SK-N-SH treated with all-trans-retinoic acid at 6 μM for 48 hours (cell line): Measurements from ENCODE around the gene MSH6.

Experiments
- ATAC-seq: fragments of 200-7000 bp; cut with Tn5 transposase; 3 replicates; pipeline ENCODE4 v1.9.1; 2020; ENCODE audit warnings: mild to moderate bottlenecking, moderate library complexity
- ARNTL ChIP-seq: fragments of 450-650 bp; formaldehyde crosslinking; IDR thresholded peaks from 2 replicates; pipeline ENCODE4 v1.5.0; 2020; ENCODE audit warnings: low read depth, mild to moderate bottlenecking, moderate library complexity, borderline replicate concordance
- BACH2 ChIP-seq: fragments of 250-450 bp; sonication (Bioruptor Pico); IDR thresholded peaks from 2 replicates; pipeline ENCODE4 v1.9.0; 2021; ENCODE audit warnings: mild to moderate bottlenecking, borderline replicate concordance
- CREB5 ChIP-seq: fragments of 250-450 bp; sonication (Bioruptor Pico); IDR thresholded peaks from 2 replicates; pipeline ENCODE4 v1.5.1; 2020; ENCODE audit warnings: low read depth, mild to moderate bottlenecking, moderate library complexity
- CSRNP3 ChIP-seq: fragments of 250-450 bp; sonication (Bioruptor Pico); IDR thresholded peaks from 2 replicates; pipeline ENCODE4 v1.5.1; 2021; ENCODE audit warnings: mild to moderate bottlenecking, moderate library complexity
- ESRRG ChIP-seq: fragments of 250-450 bp; sonication (Bioruptor Pico); IDR thresholded peaks from 2 replicates; pipeline ENCODE4 v1.6.1; 2021; ENCODE audit warnings: mild to moderate bottlenecking
- GLIS3 ChIP-seq: fragments of 250-450 bp; sonication (Bioruptor Pico); IDR thresholded peaks from 2 replicates; pipeline ENCODE4 v1.5.0; 2020; ENCODE audit warnings: mild to moderate bottlenecking, moderate library complexity
- OSR1 ChIP-seq: fragments of 250-450 bp; sonication (Bioruptor Pico); IDR thresholded peaks from 2 replicates; pipeline ENCODE4 v1.8.0; 2022; ENCODE audit warnings: moderate library complexity, mild to moderate bottlenecking, inconsistent platforms
- POU6F1 ChIP-seq: fragments of 250-450 bp; sonication (Bioruptor Pico); IDR thresholded peaks from 2 replicates; pipeline ENCODE4 v1.8.0; 2021; ENCODE audit warnings: low read depth, mild to moderate bottlenecking, moderate library complexity, borderline replicate concordance
- PPARA ChIP-seq: fragments of 250-450 bp; sonication (Bioruptor Pico); IDR thresholded peaks from 2 replicates; pipeline ENCODE4 v1.5.0; 2020; ENCODE audit warnings: mild to moderate bottlenecking, borderline replicate concordance
- RARB ChIP-seq: fragments of 250-450 bp; sonication (Bioruptor Pico); IDR thresholded peaks from 2 replicates; pipeline ENCODE4 v1.8.0; 2021; ENCODE audit warnings: mild to moderate bottlenecking, moderate library complexity
- SNAI2 ChIP-seq: fragments of 250-450 bp; sonication (Bioruptor Pico); IDR thresholded peaks from 2 replicates; pipeline ENCODE4 v1.5.0; 2020; ENCODE audit warnings: mild to moderate bottlenecking, moderate library complexity
- TCF4 ChIP-seq: fragments of 250-450 bp; sonication (Bioruptor Pico); IDR thresholded peaks from 2 replicates; pipeline ENCODE4 v1.8.0; 2021; ENCODE audit warnings: mild to moderate bottlenecking, moderate library complexity, borderline replicate concordance
- TOX ChIP-seq: fragments of 250-450 bp; sonication (Bioruptor Pico); IDR thresholded peaks from 2 replicates; pipeline ENCODE4 v1.8.0; 2021; ENCODE audit warnings: mild to moderate bottlenecking, moderate library complexity, borderline replicate concordance
- TSHZ2 ChIP-seq: fragments of 250-450 bp; sonication (Bioruptor Pico); IDR thresholded peaks from 2 replicates; pipeline ENCODE4 v1.5.0; 2020; ENCODE audit warnings: mild to moderate bottlenecking, moderate library complexity
- ZFP3 ChIP-seq: fragments of 250-450 bp; sonication (Bioruptor Pico); IDR thresholded peaks from 2 replicates; pipeline ENCODE4 v1.5.0; 2020; ENCODE audit warnings: mild to moderate bottlenecking, moderate library complexity
- ZFP30 ChIP-seq: fragments of 450-650 bp; formaldehyde crosslinking; IDR thresholded peaks from 2 replicates; pipeline ENCODE4 v1.5.0; 2022; ENCODE audit warnings: mild to moderate bottlenecking, moderate library complexity
- ZNF565 ChIP-seq: fragments of 450-650 bp; formaldehyde crosslinking; conservative IDR thresholded peaks from 2 replicates; pipeline ENCODE4 v1.5.0; 2020; ENCODE audit warnings: low read depth, mild to moderate bottlenecking, moderate library complexity
- ZNF8 ChIP-seq: fragments of 450-650 bp; formaldehyde crosslinking; IDR thresholded peaks from 2 replicates; pipeline ENCODE4 v1.5.0; 2020; ENCODE audit warnings: mild to moderate bottlenecking, moderate library complexity

MSH6 gene

GRCh38 chr2:47751856-47752414, 31.0 kb upstream of the MSH6 start:
- TF ChIP-seq ZNF8 (no peak), SNAI2 (CRISPR knock-in tag) (no peak), RARB (CRISPR knock-in tag) (no peak), ZFP30 (CRISPR knock-in tag) (no peak), TSHZ2 (no peak), ZNF565 (CRISPR knock-in tag) (no peak), CSRNP3 (no peak), POU6F1 (CRISPR knock-in tag) (no peak), PPARA (CRISPR knock-in tag) (no peak), ZFP3 (no peak), TCF4 (CRISPR knock-in tag) (no peak)
- ATAC-seq = no peak

GRCh38 chr2:47767497-47767844, 15.5 kb upstream of the MSH6 start:
- TF ChIP-seq TOX (CRISPR knock-in tag) (no peak), ESRRG (no peak), TCF4 (CRISPR knock-in tag) (no peak), OSR1 (CRISPR knock-in tag) (no peak), CREB5 (CRISPR knock-in tag) (no peak), CSRNP3 (no peak), BACH2 (no peak), POU6F1 (CRISPR knock-in tag) (no peak), GLIS3 (CRISPR knock-in tag) (no peak), ZNF8 (no peak), ARNTL (no peak)
- ATAC-seq = no peak

GRCh38 chr2:47767880-47768609, 14.9 kb upstream of the MSH6 start:
- peak; percentile 97 for ATAC-seq
- no peak for TF ChIP-seq ESRRG
- peak; percentile 43; the same call in 1 of the 2 replicates for TF ChIP-seq TSHZ2
- no peak for TF ChIP-seq CREB5 (CRISPR knock-in tag)
